ENCODE measurements around the gene CD70.
A peak's percentile ranks its signal among the peaks of the same experiment; 100 is the strongest.

DNA sequence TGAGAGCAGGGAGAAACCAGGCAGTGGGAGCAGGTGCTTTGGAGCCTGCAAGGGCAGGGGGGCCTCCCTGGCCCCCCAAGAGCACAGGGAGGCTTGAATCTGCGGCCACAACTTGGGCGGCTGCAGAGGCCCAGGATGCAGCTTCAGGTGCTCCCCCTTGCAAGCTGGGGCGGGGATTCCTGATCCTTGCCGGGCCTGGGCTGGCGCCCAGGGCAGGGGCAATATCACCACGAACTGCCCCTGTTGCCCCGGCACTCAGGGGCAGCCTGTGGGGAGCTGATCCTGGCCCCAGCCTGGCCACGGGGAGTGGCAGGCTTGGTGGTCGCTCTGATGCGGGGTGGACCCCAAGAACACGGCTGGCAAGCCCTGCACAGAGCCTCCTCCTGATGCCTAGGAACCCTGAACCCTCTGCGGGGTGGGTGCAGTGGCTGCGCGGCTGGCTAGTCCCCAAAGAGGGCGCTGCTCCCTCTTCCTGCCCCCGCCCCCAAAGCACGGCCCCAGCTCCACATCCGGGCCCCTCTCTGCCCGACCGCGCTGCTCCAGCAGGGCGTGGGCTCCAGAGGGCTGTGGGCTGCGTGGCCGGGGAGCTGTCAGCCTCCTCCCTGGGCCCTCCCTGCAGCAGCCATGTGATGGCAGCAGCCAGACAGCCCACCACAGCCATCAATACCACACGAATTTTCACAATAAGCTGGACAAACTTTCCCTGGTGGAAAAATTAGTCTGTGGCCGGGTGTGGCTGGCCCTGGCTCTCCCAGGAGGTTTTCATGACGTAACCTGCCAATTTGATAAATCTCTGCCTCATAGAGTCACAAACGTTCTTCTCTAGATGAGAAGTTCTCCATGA lies 39.1 kb downstream of the CD70 start:
- TF ChIP-seq, protein P1, sequence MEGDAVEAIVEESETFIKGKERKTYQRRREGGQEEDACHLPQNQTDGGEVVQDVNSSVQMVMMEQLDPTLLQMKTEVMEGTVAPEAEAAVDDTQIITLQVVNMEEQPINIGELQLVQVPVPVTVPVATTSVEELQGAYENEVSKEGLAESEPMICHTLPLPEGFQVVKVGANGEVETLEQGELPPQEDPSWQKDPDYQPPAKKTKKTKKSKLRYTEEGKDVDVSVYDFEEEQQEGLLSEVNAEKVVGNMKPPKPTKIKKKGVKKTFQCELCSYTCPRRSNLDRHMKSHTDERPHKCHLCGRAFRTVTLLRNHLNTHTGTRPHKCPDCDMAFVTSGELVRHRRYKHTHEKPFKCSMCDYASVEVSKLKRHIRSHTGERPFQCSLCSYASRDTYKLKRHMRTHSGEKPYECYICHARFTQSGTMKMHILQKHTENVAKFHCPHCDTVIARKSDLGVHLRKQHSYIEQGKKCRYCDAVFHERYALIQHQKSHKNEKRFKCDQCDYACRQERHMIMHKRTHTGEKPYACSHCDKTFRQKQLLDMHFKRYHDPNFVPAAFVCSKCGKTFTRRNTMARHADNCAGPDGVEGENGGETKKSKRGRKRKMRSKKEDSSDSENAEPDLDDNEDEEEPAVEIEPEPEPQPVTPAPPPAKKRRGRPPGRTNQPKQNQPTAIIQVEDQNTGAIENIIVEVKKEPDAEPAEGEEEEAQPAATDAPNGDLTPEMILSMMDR (IDR thresholded peaks at IDR 0.05): peak; percentile 47
- no peak for TF ChIP-seq EZH2 (IDR thresholded peaks at IDR 0.05; ENCODE audit: borderline replicate concordance, insufficient read depth, low read depth, low read length, poor library complexity, severe bottlenecking)
